Epithelial cell of proximal tubule (primary cell): ENCODE measurements around the gene CALML4. TPM values are rescaled to one million over a fixed set of nuclear protein-coding genes. Genes with fewer than 3 reads are reported as not detected.

ENCODE experiments used
- DNase-seq: peaks from one replicate; pipeline ENCODE4 v3.0.0-alpha.2; 2011; ENCODE audit warnings: low read depth
- H3K4me3 ChIP-seq: 2 replicates; pipeline ENCODE4 v1.5.1; 2011; ENCODE audit warnings: low read depth, mild to moderate bottlenecking, low read length
- CTCF ChIP-seq: conservative IDR thresholded peaks from 2 replicates; pipeline ENCODE4 v1.5.1; 2012; ENCODE audit warnings: low read depth, mild to moderate bottlenecking, low read length
- total RNA-seq: library from RNA; depleted of rRNA; stranded (reverse); fragments of >200 nt; gene quantifications from 2 replicates; pipeline ENCODE4 v1.2.3, GENCODE V29; 2015

Gene CALML4
- total RNA-seq, 1 donor from 2014 or later, result 3.8 TPM

- DNase-seq, result no peak
- no peak for TF ChIP-seq CTCF
- no peak overlapping the region for H3K4me3 ChIP-seq
Observed at GRCh38 chr15:68143785-68144184, 61.3 kb downstream of the CALML4 start.

GRCh38 chr15:68143129-68143528 is 62.0 kb downstream of the CALML4 start:
- TF ChIP-seq CTCF, result no peak
- no peak for DNase-seq
- H3K4me3 ChIP-seq, result no peak overlapping the region

Other genes starting within 250 kb of the CALML4 start
- gene PIAS1, start 151.0 kb downstream of the CALML4 start, total RNA-seq, result 10.4 and 12.0 TPM in 2 replicates
- gene CLN6, start 24.4 kb upstream of the CALML4 start, total RNA-seq, result 14.9 and 55.0 TPM in 2 replicates
- gene FEM1B, start 72.4 kb upstream of the CALML4 start, total RNA-seq, result 19.9 and 20.2 TPM in 2 replicates
- 0.36 and 1.6 TPM in 2 replicates for gene ITGA11, start 226.8 kb upstream of the CALML4 start, total RNA-seq